Measurements from ENCODE around the gene GRHL3.

GRCh38 chr1:24308365-24309015 is 10.7 kb upstream of the GRHL3 start:
- TF ChIP-seq CTCF (IDR thresholded peaks at IDR 0.05) = no peak
- TF ChIP-seq POLR2AphosphoS5 (IDR thresholded peaks at IDR 0.05) = no peak
- no peak for TF ChIP-seq EP300 (IDR thresholded peaks at IDR 0.05)
